A673 (cell line): ENCODE results near the gene NPHP4.

Source experiments
- CTCF ChIP-seq: fragments of 300-800, 200-600 bp; sonication (generic); conservative IDR thresholded peaks from 2 replicates; pipeline ENCODE4 v1.5.1; 2017; ENCODE audit warnings: low read depth, mild to moderate bottlenecking, antibody characterized with exemption, low read length, moderate library complexity, mixed read lengths
- EZH2 ChIP-seq: fragments of 200-600 bp; sonication (generic); IDR thresholded peaks from 2 replicates; pipeline ENCODE4 v1.6.1; 2017; ENCODE audit warnings: borderline replicate concordance, low read depth, mild to moderate bottlenecking, mixed read lengths, antibody characterized with exemption, low read length; ENCODE audit not compliant: poor library complexity, severe bottlenecking

GRCh38 chr1:5892329-5892728 lies 99.9 kb downstream of the NPHP4 start:
- TF ChIP-seq EZH2, result no peak
- TF ChIP-seq CTCF, result no peak
